GM19240 (cell line): ENCODE results near the gene ENC1.

ENCODE experiments used
- DNase-seq: peaks from one replicate; pipeline ENCODE4 v3.0.0; 2011; ENCODE audit warnings: low spot score; ENCODE audit not compliant: insufficient read length

The ENC1 gene

DNA sequence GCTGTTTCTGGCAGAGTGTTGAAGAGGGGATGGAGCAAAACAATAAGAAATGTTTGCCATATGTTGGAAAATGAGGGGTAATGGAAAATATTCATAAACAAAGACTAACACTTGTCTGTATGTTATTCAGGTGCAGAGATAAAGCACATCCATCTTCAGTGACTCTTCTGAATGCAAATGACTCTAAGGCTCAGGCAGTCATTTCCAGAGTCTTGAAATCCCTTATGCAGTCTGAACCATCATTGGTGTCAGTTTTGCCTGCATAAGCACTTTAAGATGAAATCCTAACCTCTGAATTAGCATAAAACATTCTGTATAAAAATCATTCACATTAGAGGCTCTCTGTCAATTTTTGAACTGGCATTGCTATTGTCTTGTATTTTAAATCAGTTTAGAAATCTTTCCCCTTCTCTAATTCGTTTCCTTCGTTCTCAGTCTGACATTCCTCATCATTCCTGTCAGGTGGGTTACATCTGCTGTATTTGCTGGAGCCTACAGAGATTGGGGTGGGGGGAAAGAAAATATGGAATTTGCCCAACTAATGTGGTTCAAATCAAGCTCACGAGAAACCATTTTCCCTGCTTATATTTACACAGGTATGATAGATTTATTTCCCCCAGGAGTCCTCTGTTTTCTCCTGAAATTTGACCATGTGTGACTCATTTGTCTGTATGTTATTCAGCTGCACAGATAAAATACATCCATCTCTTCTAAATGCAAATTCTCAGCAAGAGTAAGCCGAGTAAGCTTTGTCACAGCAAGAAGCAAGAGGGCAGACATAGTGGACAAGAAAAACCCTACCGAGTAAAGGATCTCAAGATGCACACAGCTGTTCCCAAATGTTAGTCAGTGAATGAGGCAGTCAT, 31.6 kb downstream of the ENC1 start:
- no peak for DNase-seq

DNA sequence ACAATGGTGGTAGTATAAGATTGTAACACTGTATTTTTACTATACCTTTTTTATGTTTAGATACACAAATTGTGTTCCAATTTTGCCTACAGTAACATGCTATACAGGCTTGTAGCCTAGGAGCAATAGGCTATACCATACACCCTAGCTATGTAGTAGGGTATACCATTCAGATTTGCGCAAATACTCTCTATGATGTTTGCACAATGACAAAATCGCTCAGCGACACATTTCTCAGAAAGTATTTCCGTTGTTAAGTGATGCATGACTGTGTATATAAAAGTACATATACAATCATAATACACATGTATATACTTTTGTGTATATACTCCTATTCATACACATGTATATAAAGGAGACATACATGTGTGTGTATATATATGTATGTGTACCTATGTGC, 34.8 kb downstream of the ENC1 start:
- no peak for DNase-seq

DNA sequence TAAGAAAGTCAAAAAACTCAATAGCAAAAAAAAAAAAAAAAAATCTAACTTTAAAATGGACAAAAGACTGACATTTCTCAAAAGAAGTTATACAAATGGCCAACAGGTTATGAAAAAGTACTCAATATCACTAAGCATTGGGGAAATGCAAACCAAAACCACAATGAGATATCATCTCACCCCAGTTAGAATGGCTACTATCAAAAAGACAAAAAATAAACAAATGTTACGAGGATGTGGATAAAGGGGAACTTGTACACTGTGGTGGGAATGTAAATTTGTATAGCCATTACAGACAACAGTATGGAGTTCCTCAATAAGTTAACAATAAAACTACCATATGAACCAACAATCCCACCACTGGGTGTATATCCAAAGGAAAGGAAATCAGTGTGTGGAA, 37.2 kb downstream of the ENC1 start:
- DNase-seq = no peak

DNA sequence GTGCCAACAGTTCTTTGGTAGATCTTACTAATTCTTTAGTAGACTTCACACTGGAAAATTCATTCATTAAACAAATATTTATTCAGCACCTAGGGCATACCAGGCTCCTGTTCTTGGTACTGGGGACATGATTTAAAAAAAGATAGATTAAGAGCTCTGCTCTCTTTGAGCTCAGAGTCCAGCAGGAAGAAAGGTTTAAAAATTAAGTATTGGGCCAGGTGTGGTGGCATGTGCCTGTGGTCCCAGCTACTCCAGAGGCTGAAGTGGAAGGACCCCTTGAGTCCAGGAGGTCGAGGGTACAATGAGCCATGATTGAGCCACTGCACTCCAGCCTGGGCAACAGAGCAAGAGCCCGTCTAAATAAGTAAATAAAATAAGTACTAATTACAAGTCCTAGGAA, 41.4 kb downstream of the ENC1 start:
- DNase-seq = no peak

DNA sequence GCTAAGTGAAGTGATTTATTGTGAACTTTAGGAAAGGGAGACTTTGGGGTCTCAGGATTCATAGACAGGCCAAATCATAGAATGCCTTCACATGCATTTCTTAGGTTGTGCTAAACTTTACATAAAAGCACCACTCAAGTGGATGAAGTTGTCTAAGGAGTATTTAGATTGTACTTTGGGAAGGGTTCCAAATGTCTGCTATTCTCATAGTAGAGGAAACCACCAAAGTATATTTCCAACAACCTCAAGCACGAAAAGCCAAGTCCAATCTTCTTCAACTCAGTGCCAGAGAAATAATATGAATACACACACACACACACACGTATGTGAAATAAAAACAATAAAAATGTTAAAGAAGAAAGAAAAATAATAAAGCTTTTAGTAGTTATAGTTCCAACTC, 41.8 kb downstream of the ENC1 start:
- no peak for DNase-seq

DNA sequence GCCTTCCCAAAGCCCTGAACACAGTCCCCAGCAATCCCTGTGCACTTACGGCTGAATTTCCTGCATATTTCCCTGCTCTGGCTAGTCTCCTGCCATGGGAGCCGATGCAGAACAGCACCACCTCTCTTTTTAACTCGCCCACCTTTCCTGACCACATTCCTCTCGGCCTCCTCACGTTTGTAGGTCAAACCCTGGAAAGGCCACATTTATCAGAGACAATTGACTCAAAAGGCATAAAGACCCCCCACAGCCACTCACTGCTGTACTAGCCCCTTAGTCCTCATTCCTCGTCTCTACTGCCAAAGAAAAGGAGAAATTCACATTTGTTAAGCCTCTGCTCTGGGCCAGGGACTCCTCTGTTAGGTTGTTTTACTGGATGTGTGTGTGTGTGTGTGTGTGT, 43.6 kb downstream of the ENC1 start:
- no peak for DNase-seq

DNA sequence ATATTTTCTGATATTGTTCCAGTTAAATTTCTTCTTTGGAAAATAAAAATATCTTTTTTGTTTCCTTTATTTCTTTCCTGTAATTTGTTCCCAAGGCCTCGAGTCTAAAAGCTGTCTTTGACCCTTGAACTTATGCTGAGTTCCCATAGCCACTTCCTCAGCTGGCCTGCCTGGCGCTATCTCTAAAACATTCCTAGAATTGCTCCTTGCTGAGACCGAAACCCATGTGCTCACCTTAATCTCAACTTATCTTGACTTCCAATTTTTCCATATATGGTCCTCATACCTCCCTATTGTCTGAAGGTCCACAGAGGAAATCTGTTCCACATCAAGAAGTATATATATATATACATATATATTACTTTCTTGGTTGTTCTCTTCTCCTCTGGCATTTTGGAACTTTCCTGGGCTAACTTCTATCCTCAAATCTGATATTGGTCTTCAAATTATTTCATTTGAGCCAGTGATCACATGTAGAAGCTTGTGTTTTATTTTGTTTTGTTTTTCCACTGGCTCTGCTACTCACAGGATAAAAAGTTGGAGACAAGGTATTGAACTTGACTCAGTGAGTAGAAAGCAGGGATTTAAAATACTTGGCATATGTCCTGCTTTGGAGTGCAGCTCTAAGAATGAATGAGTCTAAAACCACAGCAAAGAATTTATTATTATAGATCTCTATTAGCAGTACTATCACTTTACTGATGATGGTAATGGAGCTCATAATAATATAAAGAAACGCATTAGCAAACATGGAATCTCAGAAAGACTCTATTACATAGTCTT, 45.2 kb downstream of the ENC1 start:
- no peak for DNase-seq

DNA sequence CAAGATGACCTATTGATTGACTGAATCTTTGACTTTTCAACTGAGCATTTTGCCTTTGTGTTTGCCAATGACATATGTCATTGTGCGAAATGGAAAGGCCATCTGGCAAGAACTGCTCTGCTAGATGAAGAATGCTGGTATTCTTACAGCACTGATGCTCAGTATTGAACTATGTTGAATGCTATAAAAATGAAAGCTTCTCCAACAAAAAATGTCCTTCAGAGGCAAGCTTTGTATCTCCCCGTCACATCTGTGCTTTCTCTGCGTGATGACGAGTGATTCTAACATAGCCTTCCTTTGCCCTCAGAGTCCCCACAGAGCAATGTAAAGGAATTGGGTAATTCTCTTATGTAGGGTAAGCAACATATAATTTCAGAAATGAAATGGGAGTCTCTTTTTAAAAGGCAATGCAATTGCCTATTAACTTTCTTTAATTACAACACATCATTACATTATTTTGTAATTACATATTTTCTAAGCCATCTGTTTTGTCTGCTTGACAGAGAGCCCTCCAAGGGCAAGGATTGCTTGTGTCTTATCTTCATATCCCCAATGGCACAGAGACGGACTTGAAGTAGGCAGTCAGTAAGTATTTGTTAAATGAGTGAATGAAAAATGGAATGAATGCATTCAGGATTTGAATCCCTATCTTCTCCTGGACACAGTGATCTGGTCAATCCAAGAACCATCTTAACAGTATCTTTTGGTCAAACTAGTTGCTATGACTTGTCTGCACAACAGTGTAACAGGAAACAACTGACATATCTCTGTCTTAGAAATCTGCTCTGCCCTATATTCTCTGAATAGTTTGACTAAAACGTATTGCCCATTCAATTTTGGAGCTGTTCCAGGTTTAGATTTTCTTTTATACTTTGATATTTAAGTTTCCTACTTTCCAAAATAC, 46.1 kb downstream of the ENC1 start:
- DNase-seq = no peak

DNA sequence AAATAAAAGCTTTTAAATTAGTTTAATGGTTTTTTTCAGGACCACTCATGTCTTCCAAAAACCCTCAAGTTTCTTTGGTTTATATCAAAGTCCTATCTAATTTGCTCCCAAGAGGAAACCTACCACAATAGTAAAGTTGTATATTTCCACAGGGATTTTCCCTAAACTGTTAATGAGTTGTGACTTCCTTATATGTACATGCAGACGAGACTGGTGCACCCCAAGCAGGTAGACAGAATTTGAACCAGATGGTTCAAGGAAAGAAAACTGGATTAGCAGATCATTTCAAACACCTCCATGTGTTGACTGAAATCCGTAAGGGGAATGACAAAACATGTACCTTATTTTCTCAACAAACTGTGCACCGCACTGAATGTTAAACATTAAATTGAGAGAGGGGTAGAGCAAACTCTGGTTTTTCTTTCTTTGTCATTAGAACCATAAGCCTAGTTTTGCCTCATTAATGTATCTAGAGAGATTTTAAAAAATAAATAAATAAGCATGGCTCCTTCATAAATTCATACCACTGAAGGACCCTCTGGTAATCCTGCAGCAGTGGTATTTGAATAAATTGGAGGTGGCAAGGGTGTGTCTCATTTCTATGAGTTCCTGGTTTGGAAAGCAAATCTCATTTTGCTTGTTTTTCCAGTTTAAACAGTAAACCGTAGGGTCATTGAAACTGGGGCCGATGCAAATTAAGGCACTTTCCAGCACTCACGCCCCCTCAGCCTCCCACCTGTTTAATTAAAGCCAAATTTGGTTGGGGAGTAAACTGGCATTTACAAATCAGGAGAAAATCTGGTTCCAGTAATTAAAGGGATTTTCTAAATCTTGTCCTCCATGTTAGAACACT, 51.1 kb downstream of the ENC1 start:
- no peak for DNase-seq

DNA sequence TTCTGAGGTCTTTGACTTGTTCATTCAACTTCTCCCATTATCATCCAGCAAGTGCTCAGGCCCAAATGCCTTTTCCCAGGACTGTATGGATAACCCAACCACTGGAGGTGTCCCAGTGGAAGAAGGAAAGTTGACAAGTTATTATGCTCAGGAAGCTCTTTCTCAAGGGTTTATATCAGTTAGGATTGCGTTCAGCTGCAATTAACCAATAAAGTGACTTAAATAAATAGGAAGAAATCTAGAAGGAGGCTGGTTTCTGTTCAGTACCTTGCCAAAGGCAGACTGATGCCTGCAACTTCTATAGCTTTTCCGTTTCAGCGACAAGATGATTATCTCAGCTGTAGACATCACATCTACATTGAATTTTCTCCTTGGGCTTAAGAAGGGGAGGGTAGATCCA, 52.1 kb downstream of the ENC1 start:
- no peak for DNase-seq

DNA sequence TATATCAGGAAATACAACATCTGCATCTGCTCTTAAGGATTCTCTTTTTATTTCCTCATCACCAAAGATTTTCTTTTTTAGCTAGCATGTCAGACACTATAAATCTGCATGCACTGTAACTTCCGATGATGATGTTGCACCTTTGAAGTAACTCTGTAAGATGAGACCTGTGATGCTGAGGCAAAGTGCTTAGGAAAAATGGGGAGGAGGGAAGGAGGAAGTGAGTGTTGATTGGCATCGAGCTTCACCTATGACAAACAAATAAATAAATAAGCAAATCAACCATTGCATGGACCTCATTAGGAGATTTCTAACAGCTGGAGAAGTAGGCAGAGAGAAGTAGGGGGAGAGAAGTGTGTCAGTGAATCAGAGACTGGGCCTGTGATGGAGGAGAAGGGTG, 52.6 kb downstream of the ENC1 start:
- no peak for DNase-seq

DNA sequence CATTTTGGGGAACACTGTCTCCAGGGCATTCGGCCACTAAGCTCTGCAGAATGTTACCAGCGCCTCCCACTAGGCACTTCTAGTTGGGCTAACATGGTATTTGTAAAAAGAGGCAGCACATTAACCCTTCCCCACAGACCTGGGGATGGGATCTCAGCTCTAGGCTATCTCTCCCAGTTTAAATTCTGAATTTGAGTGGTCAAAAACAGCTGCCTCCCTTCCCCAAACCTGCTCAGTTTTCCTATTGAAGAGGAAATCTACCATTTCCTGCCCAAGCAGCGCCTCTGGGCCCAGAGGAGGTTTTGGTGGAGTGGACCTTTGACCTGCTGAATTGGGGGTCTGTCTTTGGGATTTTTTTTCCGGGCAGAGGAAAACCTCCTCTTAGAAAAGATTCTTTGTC, 53.2 kb downstream of the ENC1 start:
- DNase-seq = no peak

DNA sequence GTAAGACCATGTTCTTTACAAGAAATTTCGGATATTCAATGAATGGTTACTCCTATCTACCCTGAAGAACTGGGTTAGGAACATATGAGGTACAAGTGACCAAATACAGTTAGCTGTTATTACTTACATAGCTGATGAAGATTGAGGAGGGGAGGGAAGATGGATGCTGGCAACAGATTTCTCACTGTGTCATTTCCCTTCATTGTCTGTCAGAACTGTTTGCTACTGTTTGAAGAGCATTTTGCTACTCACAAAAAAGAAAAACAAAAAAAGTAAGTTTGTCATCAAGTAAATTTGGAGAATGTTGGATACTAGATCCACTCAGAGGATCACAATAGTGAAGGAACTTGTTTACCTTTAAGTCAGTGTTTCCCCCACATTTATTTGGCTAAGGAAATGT, 53.7 kb downstream of the ENC1 start:
- DNase-seq = no peak

DNA sequence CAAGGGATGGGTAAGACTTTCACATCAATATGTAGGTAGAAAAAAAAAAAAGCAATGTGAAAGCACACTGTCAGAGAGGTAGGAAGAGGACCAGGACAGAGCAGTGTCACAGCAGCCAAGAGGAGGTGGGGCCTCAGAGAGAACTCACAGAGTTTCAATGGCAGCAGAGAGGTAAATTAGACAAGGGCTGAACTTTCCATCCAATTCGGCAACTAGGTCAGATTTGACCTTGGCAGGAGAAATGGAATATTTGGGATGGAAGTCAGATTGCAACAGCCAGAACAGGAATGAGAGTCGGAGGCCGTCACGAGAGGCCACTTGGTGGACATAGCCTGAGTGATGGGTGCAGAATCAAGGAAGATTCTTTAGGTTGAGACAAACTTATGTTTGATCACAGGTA, 57.7 kb downstream of the ENC1 start:
- DNase-seq = no peak

DNA sequence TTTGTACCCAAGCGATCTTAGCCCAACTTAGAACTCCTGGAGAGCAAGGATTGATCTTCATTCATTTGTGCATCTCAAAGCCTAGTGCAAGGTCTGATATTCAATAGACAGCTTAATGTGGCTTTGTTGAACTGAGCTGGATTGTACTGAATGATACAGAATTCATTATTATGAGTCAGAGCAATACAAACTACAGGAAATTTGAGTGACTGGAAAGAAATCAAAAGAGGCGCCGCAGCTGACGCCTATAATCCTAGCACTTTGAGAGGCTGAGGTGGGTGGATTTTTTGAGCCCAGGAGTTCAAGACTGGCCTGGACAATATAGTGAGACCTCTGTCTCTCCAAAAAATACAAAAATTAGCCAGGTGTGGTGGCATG, 58.6 kb downstream of the ENC1 start:
- no peak for DNase-seq

DNA sequence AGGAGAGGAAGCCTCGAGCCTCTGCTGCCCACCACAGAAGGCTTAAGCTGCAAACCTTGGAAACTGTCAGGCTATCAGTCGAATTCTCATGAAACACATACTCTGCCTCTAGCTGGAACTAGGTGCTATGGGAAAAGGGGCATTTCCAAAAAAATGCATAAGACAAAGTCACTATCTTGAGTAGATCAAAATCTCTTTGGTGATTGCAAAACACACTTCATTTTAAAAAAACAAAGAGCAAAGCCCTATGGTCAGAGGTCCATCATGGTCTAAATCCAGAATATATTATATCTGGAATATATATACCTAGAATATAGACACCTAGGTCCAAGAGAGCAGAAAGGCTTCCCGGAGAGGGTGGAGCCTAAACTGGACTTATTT, 59.8 kb downstream of the ENC1 start:
- no peak for DNase-seq

DNA sequence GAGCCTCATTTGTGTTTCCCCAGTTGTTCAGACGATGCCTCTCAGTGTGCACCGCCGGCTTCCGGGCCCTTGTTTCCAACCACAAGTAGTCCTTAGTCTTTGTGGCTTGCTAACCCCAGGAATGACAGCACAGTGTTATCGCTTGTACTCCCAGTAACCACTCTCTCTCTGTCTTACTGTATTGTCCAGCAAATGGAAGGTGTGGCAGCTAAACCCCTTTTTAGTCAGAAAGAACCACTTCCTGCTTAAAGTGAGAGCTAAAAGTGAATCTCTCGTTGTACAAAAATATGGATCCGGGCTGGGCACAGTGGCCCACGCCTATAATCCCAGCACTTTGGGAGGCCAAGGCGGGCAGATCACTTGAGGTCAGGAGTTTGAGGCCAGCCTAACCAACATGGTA, 61.3 kb downstream of the ENC1 start:
- DNase-seq = no peak

DNA sequence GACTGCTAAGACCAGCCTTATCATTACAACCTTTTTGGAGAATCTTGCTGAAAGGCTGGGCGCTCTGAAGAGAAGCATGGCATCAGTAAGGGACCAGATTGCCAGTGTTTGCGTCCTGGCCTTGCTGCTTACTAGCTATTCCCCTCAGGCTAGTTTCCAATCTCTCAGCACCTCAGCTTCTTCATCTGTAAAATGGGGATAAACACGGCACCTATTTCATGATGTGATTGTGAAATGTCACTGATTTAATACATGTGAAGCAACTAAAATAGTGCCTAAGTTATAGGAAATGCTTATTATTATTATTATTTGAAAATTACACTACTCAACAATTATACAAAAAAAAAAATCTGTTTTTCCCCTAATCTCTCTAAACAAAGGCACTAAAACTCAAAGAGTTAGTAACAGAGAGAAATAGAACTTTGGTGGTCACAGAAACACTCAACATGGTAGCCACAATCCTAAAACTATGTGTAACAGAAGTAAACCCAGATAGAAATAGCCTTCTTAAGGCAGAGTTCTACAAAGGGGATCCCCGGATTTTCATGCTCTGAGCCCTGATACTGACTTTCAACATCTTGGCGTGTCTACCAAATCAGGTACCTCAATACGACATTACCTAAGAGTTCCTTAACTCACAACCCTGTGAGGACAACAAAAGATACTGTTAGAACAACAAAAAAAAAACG, 62.0 kb downstream of the ENC1 start:
- DNase-seq = no peak
